ENCODE data around the gene SEC14L2. TPM values are rescaled to one million over a fixed set of nuclear protein-coding genes. Genes with fewer than 3 reads are reported as not detected.
"Not testable (repeated sequence)": the region's sequence is repeated elsewhere in the genome, so short reads cannot be mapped to it uniquely, and the experiment has no call there.

SEC14L2 gene
- polyA plus RNA-seq, 2 of the 4 experiments (the other 2 are of a cell fraction) = 12.8 to 15.2 TPM

DNA sequence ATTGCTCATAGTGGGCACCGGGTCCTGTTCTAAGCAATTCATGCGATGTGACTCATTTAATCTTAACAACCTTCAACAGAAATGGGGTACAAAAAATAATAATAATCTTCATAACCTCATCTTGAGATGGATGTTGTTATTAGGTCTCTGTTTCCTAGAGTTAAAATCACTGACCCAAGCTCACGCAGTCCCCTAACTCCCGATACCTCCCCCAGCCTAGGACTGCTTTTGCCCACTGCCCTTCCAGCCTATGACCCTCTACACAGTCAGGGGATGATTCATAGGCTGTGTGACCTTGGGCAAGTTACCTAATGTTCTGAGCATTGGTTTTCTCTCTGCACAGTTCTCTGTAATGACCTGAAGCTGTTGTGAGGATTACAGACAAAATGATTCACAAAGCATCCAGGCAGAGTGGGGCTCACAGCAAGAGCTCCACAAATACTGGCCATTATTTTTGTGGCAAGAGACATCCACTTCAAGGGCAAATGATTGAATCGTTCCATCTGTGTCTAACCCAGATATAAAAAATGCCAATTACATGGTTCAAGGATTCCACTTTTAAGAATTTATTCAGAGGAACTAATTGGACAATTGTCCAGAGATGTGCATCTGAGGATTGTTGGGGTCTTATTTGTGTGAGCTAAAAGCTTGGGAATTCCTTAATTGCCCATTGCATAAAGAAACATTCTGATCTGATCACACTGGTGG, 48.8 kb downstream of the SEC14L2 start:
- CTCF ChIA-PET = interaction anchor here (0.6 to 4.5 kb wide), 25 partner anchors 11 to 344 kb away, joined by 3 to 24 read pairs (median 5); partner anchors contain the start of genes MTFP1 and TCN2
- no peak overlapping the region for H3K4me3 ChIP-seq
- no peak for FAIRE-seq
- H3K4me2 ChIP-seq = peak overlapping the region; percentile 72
- ATAC-seq = peak; percentile 34 to 47; a peak in 3 of 6 replicates
- peak overlapping the region in 1 of 2 experiments; percentile 5; a peak in 1 of 6 replicates for H3K27ac ChIP-seq
- H3K9me3 ChIP-seq = no peaks in the 10 kb centered on the region
- WGBS (ENCODE audit: missing lambda C conversion rate) = 31% methylated on average over 5 of the region's 5 CpGs
- H3K4me1 ChIP-seq = peaks cover 10% of the 10 kb centered on the region; the same call in 2 of the 3 replicates
- no peak for DNase-seq (ENCODE audit: low read depth in 1 of 2, low spot score in 1 of 2)
- POLR2A ChIA-PET = interaction anchor here (1.2 kb wide), 1 partner anchor 22 kb away, joined by 4 read pairs; no protein-coding TSS in a partner anchor
- no peak for TF ChIP-seq HOXB5 (CRISPR knock-in tag; IDR thresholded peaks at IDR 0.05)
- TF ChIP-seq RFX5 (IDR thresholded peaks at IDR 0.05) = no peak
- no peak for TF ChIP-seq HEYL (CRISPR knock-in tag; IDR thresholded peaks at IDR 0.05)
- TF ChIP-seq HES2 (IDR thresholded peaks at IDR 0.05) = no peak

GRCh38 chr22:30447656-30448055, 50.8 kb downstream of the SEC14L2 start:
- Histone ChIP-seq H3K4me1 (peaks cover 10% of the 10 kb centered on the region; the same call in 2 of the 3 replicates), H3K9me3 (no peaks in the 10 kb centered on the region), H3K4me2 (no peak overlapping the region), H3K27ac (no peak overlapping the region), H3K4me3 (no peak overlapping the region)
- 64% methylated on average over 3 of the region's 3 CpGs for WGBS (ENCODE audit: missing lambda C conversion rate)
- DNase-seq (ENCODE audit: low read depth in 1 of 2, low spot score in 1 of 2) (no peak), FAIRE-seq (no peak), ATAC-seq (no peak)
- ChIA-PET POLR2A (no interaction called here), CTCF (interaction anchor here (4.5 kb wide), 1 partner anchor 308 kb away, joined by 15 read pairs; no protein-coding TSS in a partner anchor)
- TF ChIP-seq ZNF302 (CRISPR knock-in tag; IDR thresholded peaks at IDR 0.05) (no peak), MYC (IDR thresholded peaks at IDR 0.05; ENCODE audit: borderline replicate concordance, low read length) (no peak), RFX5 (IDR thresholded peaks at IDR 0.05) (no peak), REST (IDR thresholded peaks at IDR 0.05) (no peak), ESRRA (IDR thresholded peaks at IDR 0.05; ENCODE audit: borderline replicate concordance, low read length) (no peak), POLR2AphosphoS2 (conservative IDR thresholded peaks at IDR 0.05; ENCODE audit: low read length) (no peak), ELK1 (IDR thresholded peaks at IDR 0.05; ENCODE audit: low read depth, low read length) (no peak), EP300 (IDR thresholded peaks at IDR 0.05) (no peak), CEBPB (IDR thresholded peaks at IDR 0.05) (no peak), BHLHE40 (IDR thresholded peaks at IDR 0.05; ENCODE audit: low read depth, low read length) (no peak), HOXB5 (CRISPR knock-in tag; IDR thresholded peaks at IDR 0.05) (no peak)
- TF ChIP-seq, protein P1, sequence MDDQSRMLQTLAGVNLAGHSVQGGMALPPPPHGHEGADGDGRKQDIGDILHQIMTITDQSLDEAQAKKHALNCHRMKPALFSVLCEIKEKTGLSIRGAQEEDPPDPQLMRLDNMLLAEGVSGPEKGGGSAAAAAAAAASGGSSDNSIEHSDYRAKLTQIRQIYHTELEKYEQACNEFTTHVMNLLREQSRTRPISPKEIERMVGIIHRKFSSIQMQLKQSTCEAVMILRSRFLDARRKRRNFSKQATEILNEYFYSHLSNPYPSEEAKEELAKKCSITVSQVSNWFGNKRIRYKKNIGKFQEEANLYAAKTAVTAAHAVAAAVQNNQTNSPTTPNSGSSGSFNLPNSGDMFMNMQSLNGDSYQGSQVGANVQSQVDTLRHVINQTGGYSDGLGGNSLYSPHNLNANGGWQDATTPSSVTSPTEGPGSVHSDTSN (IDR thresholded peaks at IDR 0.05) = no peak
- TF ChIP-seq, protein P2, sequence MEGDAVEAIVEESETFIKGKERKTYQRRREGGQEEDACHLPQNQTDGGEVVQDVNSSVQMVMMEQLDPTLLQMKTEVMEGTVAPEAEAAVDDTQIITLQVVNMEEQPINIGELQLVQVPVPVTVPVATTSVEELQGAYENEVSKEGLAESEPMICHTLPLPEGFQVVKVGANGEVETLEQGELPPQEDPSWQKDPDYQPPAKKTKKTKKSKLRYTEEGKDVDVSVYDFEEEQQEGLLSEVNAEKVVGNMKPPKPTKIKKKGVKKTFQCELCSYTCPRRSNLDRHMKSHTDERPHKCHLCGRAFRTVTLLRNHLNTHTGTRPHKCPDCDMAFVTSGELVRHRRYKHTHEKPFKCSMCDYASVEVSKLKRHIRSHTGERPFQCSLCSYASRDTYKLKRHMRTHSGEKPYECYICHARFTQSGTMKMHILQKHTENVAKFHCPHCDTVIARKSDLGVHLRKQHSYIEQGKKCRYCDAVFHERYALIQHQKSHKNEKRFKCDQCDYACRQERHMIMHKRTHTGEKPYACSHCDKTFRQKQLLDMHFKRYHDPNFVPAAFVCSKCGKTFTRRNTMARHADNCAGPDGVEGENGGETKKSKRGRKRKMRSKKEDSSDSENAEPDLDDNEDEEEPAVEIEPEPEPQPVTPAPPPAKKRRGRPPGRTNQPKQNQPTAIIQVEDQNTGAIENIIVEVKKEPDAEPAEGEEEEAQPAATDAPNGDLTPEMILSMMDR (IDR thresholded peaks at IDR 0.05) = no peak

DNA sequence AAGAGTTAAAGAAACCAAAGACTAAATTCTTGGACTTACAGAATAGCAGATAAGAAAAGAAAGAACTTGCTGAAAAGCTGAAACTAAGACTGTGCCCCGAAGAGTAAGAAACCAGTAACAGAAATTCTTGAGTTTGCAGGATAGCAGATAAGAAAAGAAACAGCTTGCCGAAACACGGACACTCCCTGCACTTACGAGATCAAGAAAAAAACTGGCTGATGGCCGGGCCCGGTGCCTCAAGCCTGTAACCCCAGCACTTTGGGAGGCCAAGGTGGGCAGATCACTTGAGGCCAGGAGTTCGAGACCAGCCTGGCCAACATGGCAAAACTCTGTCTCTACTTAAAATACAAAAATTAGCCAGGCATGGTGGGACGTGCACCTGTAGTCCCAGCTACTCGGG, 54.7 kb downstream of the SEC14L2 start:
- ATAC-seq; H3K27ac ChIP-seq; H3K4me1 ChIP-seq; DNase-seq (ENCODE audit: low read depth in 1 of 2, low spot score in 1 of 2); POLR2A ChIA-PET; H3K4me3 ChIP-seq; H3K9me3 ChIP-seq; H3K4me2 ChIP-seq; FAIRE-seq; CTCF ChIA-PET: not testable (repeated sequence)
- 59% methylated on average over 9 of the region's 9 CpGs for WGBS (ENCODE audit: missing lambda C conversion rate)
